CD14-positive monocyte (primary cell): ENCODE data around the gene BAG5. TPM values are rescaled to one million over a fixed set of nuclear protein-coding genes. Genes with fewer than 3 reads are reported as not detected.

ENCODE experiments used
- DNase-seq, 3 donors: peaks; one replicate each; pipeline ENCODE4 v3.0.0-alpha.2; 2011 to 2022
- H2AFZ ChIP-seq: 2 replicates; pipeline ENCODE4 v1.6.0; 2012; ENCODE audit warnings: mild to moderate bottlenecking, low read depth, low read length, inconsistent platforms; ENCODE audit not compliant: insufficient read depth, poor library complexity, severe bottlenecking
- H3K27ac ChIP-seq, 2 donors: 1 replicate in 1 of 2; 2 replicates in 1 of 2; pipeline ENCODE4 v1.5.1; 2012 to 2013; ENCODE audit warnings: low read length in 2 of 2, control low read depth in 1 of 2, inconsistent platforms in 1 of 2, low read depth in 1 of 2, mild to moderate bottlenecking in 1 of 2
- H3K27me3 ChIP-seq, 2 donors: one replicate each; pipeline versions ENCODE4 v1.6.0 to v1.6.1; 2011 to 2013; ENCODE audit warnings: low read length in 2 of 2; ENCODE audit not compliant: control insufficient read depth in 2 of 2, insufficient read depth in 2 of 2
- H3K36me3 ChIP-seq, 2 donors: replicated peaks in 1 of 2; 1 replicate in 1 of 2; 2 replicates in 1 of 2; pipeline versions ENCODE4 v1.5.1 to v1.6.1; 2012 to 2013; ENCODE audit warnings: low read length in 2 of 2, control low read depth in 1 of 2, inconsistent platforms in 1 of 2, mild to moderate bottlenecking in 1 of 2; ENCODE audit not compliant: insufficient read depth in 2 of 2, control insufficient read depth in 1 of 2
- H3K4me1 ChIP-seq, 2 donors: 1 replicate in 1 of 2; 2 replicates in 1 of 2; pipeline versions ENCODE4 v1.5.1 to v1.6.1; 2012 to 2013; ENCODE audit warnings: low read length in 2 of 2, control low read depth in 1 of 2, inconsistent platforms in 1 of 2, mild to moderate bottlenecking in 1 of 2, moderate library complexity in 1 of 2; ENCODE audit not compliant: insufficient read depth in 2 of 2, control insufficient read depth in 1 of 2
- H3K4me2 ChIP-seq: replicated peaks from 2 replicates; pipeline ENCODE3; 2012; ENCODE audit warnings: low read length, moderate library complexity, mild to moderate bottlenecking; ENCODE audit not compliant: poor library complexity, severe bottlenecking; ENCODE audit errors: extremely low read depth
- H3K4me3 ChIP-seq, 3 experiments: fragments of 200-600 bp in 1 of 3; sonication (generic) in 1 of 3; replicated peaks in 1 of 3; 1 replicate in 2 of 3; 2 replicates in 1 of 3; pipeline ENCODE4 v1.5.1; 2011 to 2013; ENCODE audit warnings: low read length in 3 of 3, mild to moderate bottlenecking in 3 of 3, control low read depth in 2 of 3, low read depth in 2 of 3, inconsistent platforms in 1 of 3, moderate library complexity in 1 of 3
- H3K79me2 ChIP-seq: 2 replicates; pipeline ENCODE4 v1.6.0; 2012; ENCODE audit warnings: mild to moderate bottlenecking, control low read depth, inconsistent platforms, low read length, moderate library complexity; ENCODE audit not compliant: insufficient read depth
- H3K9ac ChIP-seq: 2 replicates; pipeline ENCODE4 v1.6.0; 2017; ENCODE audit warnings: low read length, mild to moderate bottlenecking; ENCODE audit not compliant: insufficient read depth, poor library complexity, severe bottlenecking
- H3K9me3 ChIP-seq, 2 donors: replicated peaks in 1 of 2; 1 replicate in 1 of 2; 2 replicates in 1 of 2; pipeline versions ENCODE4 v1.5.1 to v1.6.1; 2012 to 2013; ENCODE audit warnings: low read length in 2 of 2, control low read depth in 1 of 2; ENCODE audit not compliant: control insufficient read depth in 1 of 2, insufficient read depth in 1 of 2
- H4K20me1 ChIP-seq: 2 replicates; pipeline ENCODE4 v1.6.0; 2012; ENCODE audit warnings: mild to moderate bottlenecking, low read length, control low read depth, moderate library complexity; ENCODE audit not compliant: insufficient read depth
- H3K27ac Mint-ChIP-seq, 7 donors: one replicate each; pipeline ENCODE4 v1.8.0; 2020; ENCODE audit warnings: mild to moderate bottlenecking in 7 of 7, mixed read lengths in 7 of 7, moderate library complexity in 6 of 7, inconsistent platforms in 2 of 7
- H3K27me3 Mint-ChIP-seq, 3 donors: one replicate each; pipeline ENCODE4 v1.8.0; 2021 to 2022; ENCODE audit warnings: low read depth in 3 of 3, mild to moderate bottlenecking in 3 of 3, mixed read lengths in 3 of 3, moderate library complexity in 3 of 3, inconsistent platforms in 1 of 3
- H3K36me3 Mint-ChIP-seq, 2 donors: one replicate each; pipeline ENCODE4 v1.8.0; 2020; ENCODE audit warnings: mixed read lengths in 2 of 2, inconsistent platforms in 1 of 2, mild to moderate bottlenecking in 1 of 2
- H3K4me1 Mint-ChIP-seq: one replicate; pipeline ENCODE4 v1.8.0; 2020; ENCODE audit warnings: mild to moderate bottlenecking, mixed read lengths
- H3K4me3 Mint-ChIP-seq, 2 donors: one replicate each; pipeline ENCODE4 v1.8.0; 2020; ENCODE audit warnings: mild to moderate bottlenecking in 2 of 2, mixed read lengths in 2 of 2, moderate library complexity in 1 of 2
- H3K9me3 Mint-ChIP-seq, 7 donors: one replicate each; pipeline ENCODE4 v1.8.0; 2020 to 2022; ENCODE audit warnings: mixed read lengths in 7 of 7, mild to moderate bottlenecking in 6 of 7, moderate library complexity in 6 of 7, inconsistent platforms in 2 of 7
- CTCF ChIP-seq: fragments of 200-600 bp; IDR thresholded peaks from one replicate; pipeline ENCODE4 v1.8.0; 2022; ENCODE audit warnings: antibody characterized with exemption, mild to moderate bottlenecking
- WGBS: methylation state at CpG from one replicate; pipeline ENCODE4 v1.1.5; 2013; ENCODE audit warnings: missing lambda C conversion rate; ENCODE audit not compliant: insufficient coverage; 5-methylcytosine and 5-hydroxymethylcytosine counted together
- intact Hi-C, 2 donors: fragments of 100-400 bp; cut with micrococcal nuclease; formaldehyde crosslinking; loops; one replicate each; pipeline versions ENCODE4 v1.15.0 to v1.15.1; 2023
- polyA plus RNA-seq, 3 donors: library from polyadenylated mRNA; depleted of rRNA in 1 of 3; unstranded in 2 of 3; stranded (reverse) in 1 of 3; fragments of 300-500 nt in 2 of 3; fragments of >200 nt in 1 of 3; fragmentation: Illumina TruSeq in 2 of 3; gene quantifications; 1 replicate in 2 of 3; 2 replicates in 1 of 3; pipeline ENCODE4 v1.2.3, GENCODE V29; 2012 to 2021

The BAG5 gene
- polyA plus RNA-seq, 3 donors, result 4.7 to 33.1 (median 30.1) TPM

GRCh38 chr14:103563844-103564505 is 1.5 kb upstream of the BAG5 start:
- peak overlapping the region in 2 of 7 donors; percentile 16 to 73 for H3K27ac Mint-ChIP-seq

GRCh38 chr14:103563226-103563620 is 766 bp upstream of the BAG5 start:
- Mint-ChIP-seq H3K4me3 (peak overlapping the region; percentile 90 to 96), H3K27ac (peak overlapping the region; percentile 48 to 91 (median 81)), H3K9me3 (no peaks in the 10 kb centered on the region), H3K36me3 (peaks cover 23 to 34% of the 10 kb centered on the region in 2 donors), H3K27me3 (no peaks in the 10 kb centered on the region), H3K4me1 (peaks cover 36% of the 10 kb centered on the region)
- Histone ChIP-seq H3K4me1 (peaks cover 24 to 31% of the 10 kb centered on the region in 2 donors), H4K20me1 (peaks cover 62% of the 10 kb centered on the region), H3K27me3 (no peaks in the 10 kb centered on the region), H3K4me2 (peak overlapping the region; percentile 82), H3K9ac (peak overlapping the region; percentile 94), H3K4me3 (peak overlapping the region; percentile 89 to 98 (median 92)), H3K36me3 (peaks cover 19 to 31% of the 10 kb centered on the region in 2 donors), H3K27ac (peak overlapping the region; percentile 30 to 88), H3K79me2 (peaks cover 98% of the 10 kb centered on the region), H3K9me3 (no peaks in the 10 kb centered on the region), H2AFZ (peak overlapping the region; percentile 94)
- WGBS, result under 1% methylated on average over 22 of the region's 22 CpGs
- TF ChIP-seq CTCF, result no peak
- DNase-seq, result no peak
- intact Hi-C loops, result loop anchor here (2.0 to 5.0 kb wide), 3 partner anchors 41 to 66 kb away; partner anchors contain the start of genes KLC1 (in 2 of the 2) and CKB (in 1 of the 2)

More at GRCh38 chr14:103563844-103564505, 1.5 kb upstream of the BAG5 start:
- peaks cover 33% of the 10 kb centered on the region for H3K4me1 Mint-ChIP-seq
- no peaks in the 10 kb centered on the region for H3K9me3 Mint-ChIP-seq
- peaks cover 95% of the 10 kb centered on the region for H3K79me2 ChIP-seq
- H3K4me3 ChIP-seq, result peak overlapping the region in 2 of 3 experiments; percentile 89 to 98
- intact Hi-C loops, result loop anchor here (2.0 to 5.0 kb wide), 3 partner anchors 42 to 65 kb away; partner anchors contain the start of genes KLC1 (in 2 of the 2) and CKB (in 1 of the 2)
- H2AFZ ChIP-seq, result no peak overlapping the region
- no peak for TF ChIP-seq CTCF
- H4K20me1 ChIP-seq, result peaks cover 60% of the 10 kb centered on the region
- no peak overlapping the region for H3K9ac ChIP-seq
- H3K4me1 ChIP-seq, result peaks cover 24 to 31% of the 10 kb centered on the region in 2 donors
- peaks cover 13 to 23% of the 10 kb centered on the region in 2 donors for H3K36me3 ChIP-seq
- no peaks in the 10 kb centered on the region for H3K27me3 ChIP-seq
- H3K27ac ChIP-seq, result no peak overlapping the region
- no peak for DNase-seq
- no peaks in the 10 kb centered on the region for H3K9me3 ChIP-seq
- peak overlapping the region; percentile 82 for H3K4me2 ChIP-seq
- WGBS, result 71% methylated on average over 14 of the region's 21 CpGs
- peak overlapping the region in 1 of 2 donors; percentile 90 for H3K4me3 Mint-ChIP-seq
- no peaks in the 10 kb centered on the region for H3K27me3 Mint-ChIP-seq
- H3K36me3 Mint-ChIP-seq, result peaks cover 17 to 29% of the 10 kb centered on the region in 2 donors
